Neutrophil (primary cell): Measurements from ENCODE around the gene LZTS2.

Experiments
- H3K27ac ChIP-seq: fragments of 200-600 bp; sonication (generic); 2 replicates; pipeline ENCODE4 v1.5.1; 2016; ENCODE audit warnings: mild to moderate bottlenecking, moderate library complexity
- H3K27me3 ChIP-seq: fragments of 200-600 bp; sonication (generic); 2 replicates; pipeline ENCODE4 v1.6.0; 2016; ENCODE audit warnings: mild to moderate bottlenecking
- H3K36me3 ChIP-seq: fragments of 200-600 bp; sonication (generic); 2 replicates; pipeline ENCODE4 v1.5.1; 2017
- H3K4me1 ChIP-seq, 2 experiments: fragments of 200-600 bp in 1 of 2; sonication (generic) in 1 of 2; 1 replicate in 1 of 2; 2 replicates in 1 of 2; pipeline versions ENCODE4 v1.5.1 to v1.6.1; 2013 to 2016; ENCODE audit warnings: low read depth in 1 of 2, low read length in 1 of 2, mild to moderate bottlenecking in 1 of 2, moderate library complexity in 1 of 2; ENCODE audit not compliant: control insufficient read depth in 1 of 2, insufficient read depth in 1 of 2
- H3K4me3 ChIP-seq, 2 experiments: fragments of 200-600 bp in 1 of 2; sonication (generic) in 1 of 2; 1 replicate in 1 of 2; 2 replicates in 1 of 2; pipeline ENCODE4 v1.5.1; 2013 to 2016; ENCODE audit warnings: low read depth in 1 of 2, low read length in 1 of 2, mild to moderate bottlenecking in 1 of 2, moderate library complexity in 1 of 2
- H3K9me3 ChIP-seq: fragments of 200-600 bp; sonication (generic); 2 replicates; pipeline ENCODE4 v1.5.1; 2016
- TF ChIP-seq, protein P1 (sequence below): fragments of 200-600 bp; sonication (generic); IDR thresholded peaks from 2 replicates; pipeline ENCODE4 v1.5.1; 2016; ENCODE audit warnings: antibody characterized with exemption

The LZTS2 gene

DNA sequence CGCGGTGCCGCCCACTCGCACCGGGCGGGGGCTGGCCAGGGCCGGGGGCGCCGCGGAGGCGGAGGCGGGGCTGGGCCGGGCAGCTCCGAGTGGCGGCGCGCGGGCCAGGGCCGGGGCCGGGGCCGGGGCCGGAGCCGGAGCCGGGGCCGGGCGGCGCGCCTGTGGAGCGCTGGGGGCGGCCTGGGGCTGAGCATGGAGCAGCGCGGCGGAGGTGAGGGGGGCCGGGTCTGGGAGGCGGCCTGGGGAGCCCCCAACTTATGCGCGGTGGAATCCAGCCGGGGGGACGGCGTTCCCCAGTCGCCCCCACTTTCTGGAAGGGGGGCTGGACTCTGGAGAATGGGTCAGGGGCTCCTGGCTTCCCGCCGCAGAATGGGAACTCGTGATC is at the start of gene LZTS2:
Gene LZTS2 (plus strand): TSS at position 67 of the 385 bp plus-strand sequence. CDS start 2,731 bp downstream, outside the sequence.
- Histone ChIP-seq H3K4me3 (peak within 1 kb of the TSS; percentile 91 to 94), H3K9me3 (no peaks in the 10 kb centered on the region), H3K27ac (peak within 1 kb of the TSS; percentile 58), H3K36me3 (no peaks in the 10 kb centered on the region), H3K4me1 (peaks cover 28 to 38% of the 10 kb centered on the region in 2 experiments), H3K27me3 (no peaks in the 10 kb centered on the region)
- TF ChIP-seq, protein P1, sequence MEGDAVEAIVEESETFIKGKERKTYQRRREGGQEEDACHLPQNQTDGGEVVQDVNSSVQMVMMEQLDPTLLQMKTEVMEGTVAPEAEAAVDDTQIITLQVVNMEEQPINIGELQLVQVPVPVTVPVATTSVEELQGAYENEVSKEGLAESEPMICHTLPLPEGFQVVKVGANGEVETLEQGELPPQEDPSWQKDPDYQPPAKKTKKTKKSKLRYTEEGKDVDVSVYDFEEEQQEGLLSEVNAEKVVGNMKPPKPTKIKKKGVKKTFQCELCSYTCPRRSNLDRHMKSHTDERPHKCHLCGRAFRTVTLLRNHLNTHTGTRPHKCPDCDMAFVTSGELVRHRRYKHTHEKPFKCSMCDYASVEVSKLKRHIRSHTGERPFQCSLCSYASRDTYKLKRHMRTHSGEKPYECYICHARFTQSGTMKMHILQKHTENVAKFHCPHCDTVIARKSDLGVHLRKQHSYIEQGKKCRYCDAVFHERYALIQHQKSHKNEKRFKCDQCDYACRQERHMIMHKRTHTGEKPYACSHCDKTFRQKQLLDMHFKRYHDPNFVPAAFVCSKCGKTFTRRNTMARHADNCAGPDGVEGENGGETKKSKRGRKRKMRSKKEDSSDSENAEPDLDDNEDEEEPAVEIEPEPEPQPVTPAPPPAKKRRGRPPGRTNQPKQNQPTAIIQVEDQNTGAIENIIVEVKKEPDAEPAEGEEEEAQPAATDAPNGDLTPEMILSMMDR: no peak

DNA sequence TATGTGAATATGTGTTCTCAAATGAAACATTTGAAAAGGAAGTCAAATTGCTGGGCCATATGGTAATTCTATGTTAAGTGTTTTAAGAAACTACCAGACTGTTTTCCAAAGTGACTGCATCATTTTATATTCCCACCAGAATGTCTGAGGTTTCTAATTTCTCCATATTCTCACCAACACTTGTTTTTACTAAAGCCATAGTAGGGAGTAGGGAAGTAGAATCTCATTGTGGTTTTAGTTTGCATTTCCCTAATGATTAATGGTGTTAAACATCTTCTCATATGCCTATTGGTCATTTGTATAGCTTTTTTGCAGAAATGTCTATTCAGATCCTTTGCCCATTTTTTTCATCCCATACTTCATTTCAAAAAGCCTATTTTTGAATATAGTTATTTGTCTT is 39.4 kb upstream of the LZTS2 start:
- Histone ChIP-seq H3K4me1 (no peaks in the 10 kb centered on the region), H3K9me3 (no peaks in the 10 kb centered on the region), H3K4me3 (no peak overlapping the region), H3K27ac (no peak overlapping the region), H3K36me3 (peaks cover 83% of the 10 kb centered on the region), H3K27me3 (no peaks in the 10 kb centered on the region)
- TF ChIP-seq, protein P1: no peak

GRCh38 chr10:100962351-100963080 is 37.1 kb upstream of the LZTS2 start:
- H3K4me3 ChIP-seq: no peak overlapping the region
- H3K27me3 ChIP-seq: no peaks in the 10 kb centered on the region
- TF ChIP-seq, protein P1: no peak
- H3K9me3 ChIP-seq: no peaks in the 10 kb centered on the region
- no peaks in the 10 kb centered on the region for H3K4me1 ChIP-seq
- no peak overlapping the region for H3K27ac ChIP-seq
- peaks cover 77% of the 10 kb centered on the region for H3K36me3 ChIP-seq

DNA sequence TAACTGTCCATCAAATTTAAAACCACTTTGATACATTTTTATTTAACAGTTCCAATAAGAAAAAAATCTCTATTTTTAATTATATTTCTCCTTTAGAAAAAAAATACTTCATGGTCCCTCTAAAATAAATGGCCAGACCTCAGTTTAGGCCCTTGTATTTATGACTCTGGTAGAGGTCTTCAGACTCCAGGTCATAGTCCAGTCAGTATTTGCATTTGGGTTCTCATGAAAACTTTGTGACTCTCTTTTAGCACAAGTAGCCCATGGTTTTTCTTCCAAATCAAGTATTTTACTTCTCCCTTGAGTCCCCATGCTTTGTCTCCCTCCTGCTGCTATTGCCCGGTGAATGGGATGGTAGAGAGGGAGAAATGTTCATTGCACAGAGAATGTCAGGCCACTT is 35.8 kb upstream of the LZTS2 start:
- Histone ChIP-seq H3K27me3 (peaks cover 10% of the 10 kb centered on the region), H3K4me1 (no peaks in the 10 kb centered on the region), H3K9me3 (no peaks in the 10 kb centered on the region), H3K4me3 (no peak overlapping the region), H3K27ac (no peak overlapping the region), H3K36me3 (peaks cover 64% of the 10 kb centered on the region)
- TF ChIP-seq, protein P1: no peak

DNA sequence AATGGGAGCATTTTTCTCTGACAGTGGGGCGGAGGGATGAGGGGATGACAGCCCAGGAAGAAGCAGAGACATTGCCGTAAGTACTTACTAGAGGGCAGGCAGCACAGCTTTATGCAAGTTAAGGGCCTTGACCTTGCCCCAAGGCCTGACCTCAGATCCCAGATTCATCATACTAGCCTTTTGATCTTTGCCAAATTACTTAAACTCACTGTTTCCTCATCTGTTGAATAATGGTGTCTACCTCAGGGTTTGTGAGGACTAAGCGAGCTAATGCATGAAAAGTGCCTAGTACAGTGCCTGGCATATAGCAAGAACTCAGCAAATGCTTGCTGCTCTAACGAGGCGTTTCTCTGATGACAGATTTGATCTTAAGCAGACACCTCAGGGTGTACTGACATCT is 33.8 kb upstream of the LZTS2 start:
- H3K4me3 ChIP-seq: no peak overlapping the region
- peaks cover 5 to 13% of the 10 kb centered on the region in 2 experiments for H3K4me1 ChIP-seq
- TF ChIP-seq, protein P1: no peak
- H3K36me3 ChIP-seq: peaks cover 49% of the 10 kb centered on the region
- no peak overlapping the region for H3K27ac ChIP-seq
- H3K9me3 ChIP-seq: no peaks in the 10 kb centered on the region
- peaks cover 30% of the 10 kb centered on the region for H3K27me3 ChIP-seq
